Measurements from ENCODE around the gene GPRC5B.

Gene GPRC5B

GRCh38 chr16:19878757-19879156 lies 5.9 kb downstream of the GPRC5B start:
- H3K27ac ChIP-seq, result no peak overlapping the region
- no peak for TF ChIP-seq ZFX (IDR thresholded peaks at IDR 0.05; ENCODE audit: borderline replicate concordance)
- no peak for TF ChIP-seq CTCF (IDR thresholded peaks at IDR 0.05)

GRCh38 chr16:19876501-19877059 lies 8.1 kb downstream of the GPRC5B start:
- H3K27ac ChIP-seq, result no peak overlapping the region
- no peak for TF ChIP-seq CTCF (IDR thresholded peaks at IDR 0.05)
- no peak for TF ChIP-seq ZFX (IDR thresholded peaks at IDR 0.05; ENCODE audit: borderline replicate concordance)

GRCh38 chr16:19875900-19876299 lies 8.7 kb downstream of the GPRC5B start:
- H3K27ac ChIP-seq, result no peak overlapping the region
- no peak for TF ChIP-seq ZFX (IDR thresholded peaks at IDR 0.05; ENCODE audit: borderline replicate concordance)
- TF ChIP-seq CTCF (IDR thresholded peaks at IDR 0.05), result no peak

GRCh38 chr16:19874851-19875546 lies 9.6 kb downstream of the GPRC5B start:
- H3K27ac ChIP-seq, result no peak overlapping the region
- TF ChIP-seq ZFX (IDR thresholded peaks at IDR 0.05; ENCODE audit: borderline replicate concordance), result no peak
- TF ChIP-seq CTCF (IDR thresholded peaks at IDR 0.05), result no peak

- H3K27ac ChIP-seq, result no peak overlapping the region
- TF ChIP-seq CTCF (IDR thresholded peaks at IDR 0.05) (no peak), ZFX (IDR thresholded peaks at IDR 0.05; ENCODE audit: borderline replicate concordance) (no peak)
Observed at GRCh38 chr16:19874026-19874425, 10.6 kb downstream of the GPRC5B start.

GRCh38 chr16:19872935-19873334 lies 11.7 kb downstream of the GPRC5B start:
- H3K27ac ChIP-seq, result no peak overlapping the region
- TF ChIP-seq ZFX (IDR thresholded peaks at IDR 0.05; ENCODE audit: borderline replicate concordance) (no peak), CTCF (IDR thresholded peaks at IDR 0.05) (no peak)

- TF ChIP-seq ZFX (IDR thresholded peaks at IDR 0.05; ENCODE audit: borderline replicate concordance) (no peak), CTCF (IDR thresholded peaks at IDR 0.05) (no peak)
- H3K27ac ChIP-seq, result no peak overlapping the region
Observed at GRCh38 chr16:19872179-19872863, 12.3 kb downstream of the GPRC5B start.
